T-helper 1 cell (primary cell): ENCODE data around the gene SLC5A2.
"Not testable (repeated sequence)": the region's sequence is repeated elsewhere in the genome, so short reads cannot be mapped to it uniquely, and the experiment has no call there.

Source experiments
- DNase-seq, 5 donors: peaks; one replicate each; pipeline ENCODE4 v3.0.0-alpha.2; 2012 to 2020

Gene SLC5A2

GRCh38 chr16:31476303-31477219, 6.4 kb upstream of the SLC5A2 start:
- peak; percentile 81 to 91 (median 85) for DNase-seq

DNA sequence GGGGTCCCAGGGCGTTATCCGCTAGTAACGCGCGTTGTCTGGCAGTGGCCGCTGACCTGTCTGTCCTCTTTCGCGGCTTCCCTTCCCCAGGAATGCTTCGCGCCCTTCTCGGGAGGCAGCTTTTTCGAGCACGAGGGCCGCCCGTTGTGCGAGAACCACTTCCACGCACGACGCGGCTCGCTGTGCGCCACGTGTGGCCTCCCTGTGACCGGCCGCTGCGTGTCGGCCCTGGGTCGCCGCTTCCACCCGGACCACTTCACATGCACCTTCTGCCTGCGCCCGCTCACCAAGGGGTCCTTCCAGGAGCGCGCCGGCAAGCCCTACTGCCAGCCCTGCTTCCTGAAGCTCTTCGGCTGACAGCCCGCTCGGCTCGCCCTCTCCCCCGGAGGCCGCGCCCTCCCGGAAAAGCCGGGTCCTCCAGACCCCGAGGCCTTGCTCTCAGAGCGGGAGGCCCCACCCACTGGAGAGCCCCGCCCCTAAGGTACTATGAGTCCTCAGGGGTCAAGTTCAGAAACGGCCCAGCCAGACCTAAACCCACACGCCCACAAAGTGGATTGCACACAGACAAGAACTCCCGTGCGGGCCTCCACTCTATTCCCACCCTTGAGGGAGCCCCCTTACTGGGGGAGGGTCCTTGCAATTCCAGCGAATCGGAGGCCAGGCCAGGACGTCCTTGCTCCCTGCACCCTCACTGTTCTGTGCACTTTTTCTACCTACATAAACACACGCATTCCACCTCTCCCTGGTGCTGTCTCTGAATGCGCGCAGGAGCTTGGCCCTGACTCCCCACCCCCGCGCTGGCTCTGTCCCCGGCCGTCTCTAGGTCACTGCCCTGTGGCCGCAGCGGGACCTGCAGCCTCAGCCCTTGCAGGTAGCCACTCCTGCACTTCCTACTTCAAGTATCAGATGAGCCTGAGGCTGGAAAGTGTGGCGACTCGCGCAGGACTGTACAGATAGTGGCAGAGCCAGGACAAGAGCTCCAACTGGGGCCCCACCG, 5.4 kb upstream of the SLC5A2 start:
- peak in 2 of 5 donors; percentile 17 to 53 for DNase-seq

DNA sequence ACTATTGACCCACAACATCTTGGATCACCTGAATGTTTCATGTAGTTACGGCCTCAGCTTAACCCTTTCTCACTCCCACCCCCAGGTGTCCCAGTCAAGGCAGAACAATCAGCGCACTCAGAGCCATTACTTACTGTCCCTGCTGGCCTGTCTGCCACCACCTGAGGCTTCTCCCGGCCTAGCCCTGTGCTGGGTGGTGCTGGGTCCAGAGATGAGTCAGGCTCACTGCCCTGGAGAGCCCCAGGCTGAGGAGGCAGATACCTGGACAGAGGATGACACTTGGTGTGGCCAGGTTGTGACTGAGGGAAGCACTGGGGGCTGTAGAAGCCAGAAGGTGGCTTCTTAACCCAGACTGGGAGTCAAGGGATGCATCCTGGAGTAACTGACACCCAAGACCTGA, 4.0 kb upstream of the SLC5A2 start:
- DNase-seq, result no peak

- DNase-seq, result no peak
Observed at GRCh38 chr16:31479751-31480150, 3.2 kb upstream of the SLC5A2 start.

GRCh38 chr16:31480851-31481536, 1.9 kb upstream of the SLC5A2 start:
- DNase-seq, result no peak

DNA sequence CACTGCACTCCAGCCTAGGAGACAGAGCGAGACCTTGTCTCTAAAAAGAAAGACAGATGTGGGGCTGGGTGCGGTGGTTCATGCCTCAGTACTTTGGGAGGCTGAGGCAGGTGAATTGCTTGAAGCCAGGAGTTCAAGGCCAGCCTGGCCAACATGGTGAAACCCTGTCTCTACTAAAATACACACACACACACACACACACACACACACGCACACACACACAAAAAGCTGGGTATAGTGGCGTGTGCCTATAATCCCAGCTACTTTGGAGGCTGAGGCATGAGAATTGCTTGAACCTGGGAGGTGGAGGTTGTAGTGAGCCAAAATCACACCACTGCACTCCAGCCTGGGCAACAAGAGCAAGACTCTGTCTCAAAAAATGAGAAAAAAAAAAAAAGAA, 1.1 kb downstream of the SLC5A2 start:
- DNase-seq, result not testable (repeated sequence)

DNA sequence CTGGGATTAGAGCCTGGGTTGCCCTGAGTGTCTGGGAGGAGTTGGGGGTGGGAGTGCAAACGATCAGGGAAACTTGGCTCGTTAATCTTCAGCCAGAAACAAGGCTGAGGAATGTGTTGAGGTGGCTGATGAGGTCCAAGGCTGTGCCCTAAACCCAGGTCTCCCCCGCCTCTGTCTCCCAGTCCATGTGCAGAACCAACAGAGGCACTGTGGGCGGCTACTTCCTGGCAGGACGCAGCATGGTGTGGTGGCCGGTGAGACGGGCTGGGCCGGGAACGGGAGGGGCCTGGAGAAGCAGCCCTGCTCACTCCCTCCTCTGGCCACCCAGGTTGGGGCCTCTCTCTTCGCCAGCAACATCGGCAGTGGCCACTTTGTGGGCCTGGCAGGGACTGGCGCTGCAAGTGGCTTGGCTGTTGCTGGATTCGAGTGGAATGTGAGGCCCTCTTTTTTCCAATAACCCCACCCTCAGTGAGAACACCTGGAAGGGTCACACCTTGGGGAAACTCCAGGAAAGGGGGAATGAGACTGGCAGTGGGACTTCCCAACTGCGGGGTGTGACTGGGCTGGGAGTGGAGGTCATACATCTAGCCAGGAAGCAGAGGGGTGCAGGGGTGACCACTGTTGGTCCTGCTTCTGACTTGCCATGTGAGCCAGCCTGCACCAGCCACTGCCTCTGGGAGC, 1.7 kb downstream of the SLC5A2 start:
- DNase-seq, result no peak

DNA sequence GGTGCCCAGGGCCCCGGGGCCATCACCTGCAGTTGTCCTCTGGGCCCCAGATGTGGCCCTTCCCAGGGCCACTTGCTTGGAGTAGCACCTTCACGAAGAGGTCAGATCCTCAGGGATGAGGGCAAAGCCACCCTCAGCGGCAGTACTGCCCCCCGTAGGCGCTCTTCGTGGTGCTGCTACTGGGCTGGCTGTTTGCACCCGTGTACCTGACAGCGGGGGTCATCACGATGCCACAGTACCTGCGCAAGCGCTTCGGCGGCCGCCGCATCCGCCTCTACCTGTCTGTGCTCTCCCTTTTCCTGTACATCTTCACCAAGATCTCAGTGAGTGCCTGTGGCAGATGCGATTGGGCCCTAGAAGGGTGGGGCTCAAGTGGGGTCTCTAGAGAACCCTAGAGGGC, 2.6 kb downstream of the SLC5A2 start:
- DNase-seq, result no peak

- no peak for DNase-seq
Observed at GRCh38 chr16:31486045-31486444, 3.1 kb downstream of the SLC5A2 start.

- no peak for DNase-seq
Observed at GRCh38 chr16:31487071-31487719, 4.3 kb downstream of the SLC5A2 start.

DNA sequence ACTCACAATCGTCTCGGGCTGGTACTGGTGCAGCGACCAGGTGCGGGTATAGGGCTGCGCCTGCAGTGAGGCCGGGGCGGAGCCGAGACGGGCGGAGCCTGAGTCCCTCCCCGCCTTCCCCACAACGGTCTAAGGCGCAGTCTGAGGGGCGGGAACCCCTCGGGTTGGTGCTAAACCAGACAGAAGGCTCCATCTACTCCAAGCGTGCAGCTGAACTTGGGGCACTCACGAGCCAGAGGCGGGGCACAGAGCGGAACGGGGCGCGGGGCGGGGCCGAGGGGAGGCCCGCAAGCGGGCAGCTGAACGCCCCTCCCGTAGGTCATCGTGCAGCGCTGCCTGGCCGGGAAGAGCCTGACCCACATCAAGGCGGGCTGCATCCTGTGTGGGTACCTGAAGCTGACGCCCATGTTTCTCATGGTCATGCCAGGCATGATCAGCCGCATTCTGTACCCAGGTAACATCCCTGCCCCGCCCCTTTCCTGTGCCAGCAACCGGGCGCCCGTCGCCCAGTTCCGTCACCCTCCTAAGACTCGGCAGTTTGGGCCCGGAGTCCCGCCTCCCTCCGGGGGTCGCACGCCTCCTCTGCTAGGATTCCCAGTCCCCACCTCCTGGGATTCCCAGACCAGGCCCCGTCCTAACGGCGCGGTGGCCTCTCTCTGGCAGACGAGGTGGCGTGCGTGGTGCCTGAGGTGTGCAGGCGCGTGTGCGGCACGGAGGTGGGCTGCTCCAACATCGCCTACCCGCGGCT, 5.0 kb downstream of the SLC5A2 start:
- DNase-seq, result peak; percentile 68 to 74 (median 72)

DNA sequence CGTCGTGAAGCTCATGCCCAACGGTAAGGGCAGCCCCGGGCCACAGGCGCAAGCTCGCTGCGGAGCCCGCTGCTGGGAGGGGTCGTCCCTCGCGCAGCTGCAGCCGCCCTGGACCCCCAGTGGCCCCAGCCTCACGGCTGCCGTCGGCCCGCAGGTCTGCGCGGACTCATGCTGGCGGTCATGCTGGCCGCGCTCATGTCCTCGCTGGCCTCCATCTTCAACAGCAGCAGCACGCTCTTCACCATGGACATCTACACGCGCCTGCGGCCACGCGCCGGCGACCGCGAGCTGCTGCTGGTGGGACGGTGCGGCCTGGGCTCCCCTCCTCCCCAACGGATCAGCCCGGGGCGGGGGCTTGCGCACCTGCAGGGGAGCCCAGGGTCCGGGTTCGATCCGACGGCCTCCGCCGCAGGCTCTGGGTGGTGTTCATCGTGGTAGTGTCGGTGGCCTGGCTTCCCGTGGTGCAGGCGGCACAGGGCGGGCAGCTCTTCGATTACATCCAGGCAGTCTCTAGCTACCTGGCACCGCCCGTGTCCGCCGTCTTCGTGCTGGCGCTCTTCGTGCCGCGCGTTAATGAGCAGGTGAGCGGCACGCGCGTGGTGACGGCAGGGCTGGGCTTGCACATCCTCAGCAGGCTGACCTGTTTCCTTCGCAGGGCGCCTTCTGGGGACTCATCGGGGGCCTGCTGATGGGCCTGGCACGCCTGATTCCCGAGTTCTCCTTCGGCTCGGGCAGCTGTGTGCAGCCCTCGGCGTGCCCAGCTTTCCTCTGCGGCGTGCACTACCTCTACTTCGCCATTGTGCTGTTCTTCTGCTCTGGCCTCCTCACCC, 5.8 kb downstream of the SLC5A2 start:
- DNase-seq, result peak in 1 of 5 donors; percentile 19

DNA sequence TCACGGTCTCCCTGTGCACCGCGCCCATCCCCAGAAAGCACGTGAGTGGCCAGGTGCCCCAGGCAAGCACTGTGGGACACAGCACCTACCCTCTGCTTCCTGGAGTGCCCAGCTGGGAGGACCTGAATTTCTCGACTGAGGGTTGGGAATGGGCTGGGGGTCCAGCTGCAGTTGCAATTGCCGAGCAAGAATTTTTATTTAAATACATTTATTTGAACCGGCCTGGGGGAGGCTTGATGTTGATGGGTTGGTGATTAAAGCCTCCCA, 6.3 kb downstream of the SLC5A2 start:
- no peak for DNase-seq

DNA sequence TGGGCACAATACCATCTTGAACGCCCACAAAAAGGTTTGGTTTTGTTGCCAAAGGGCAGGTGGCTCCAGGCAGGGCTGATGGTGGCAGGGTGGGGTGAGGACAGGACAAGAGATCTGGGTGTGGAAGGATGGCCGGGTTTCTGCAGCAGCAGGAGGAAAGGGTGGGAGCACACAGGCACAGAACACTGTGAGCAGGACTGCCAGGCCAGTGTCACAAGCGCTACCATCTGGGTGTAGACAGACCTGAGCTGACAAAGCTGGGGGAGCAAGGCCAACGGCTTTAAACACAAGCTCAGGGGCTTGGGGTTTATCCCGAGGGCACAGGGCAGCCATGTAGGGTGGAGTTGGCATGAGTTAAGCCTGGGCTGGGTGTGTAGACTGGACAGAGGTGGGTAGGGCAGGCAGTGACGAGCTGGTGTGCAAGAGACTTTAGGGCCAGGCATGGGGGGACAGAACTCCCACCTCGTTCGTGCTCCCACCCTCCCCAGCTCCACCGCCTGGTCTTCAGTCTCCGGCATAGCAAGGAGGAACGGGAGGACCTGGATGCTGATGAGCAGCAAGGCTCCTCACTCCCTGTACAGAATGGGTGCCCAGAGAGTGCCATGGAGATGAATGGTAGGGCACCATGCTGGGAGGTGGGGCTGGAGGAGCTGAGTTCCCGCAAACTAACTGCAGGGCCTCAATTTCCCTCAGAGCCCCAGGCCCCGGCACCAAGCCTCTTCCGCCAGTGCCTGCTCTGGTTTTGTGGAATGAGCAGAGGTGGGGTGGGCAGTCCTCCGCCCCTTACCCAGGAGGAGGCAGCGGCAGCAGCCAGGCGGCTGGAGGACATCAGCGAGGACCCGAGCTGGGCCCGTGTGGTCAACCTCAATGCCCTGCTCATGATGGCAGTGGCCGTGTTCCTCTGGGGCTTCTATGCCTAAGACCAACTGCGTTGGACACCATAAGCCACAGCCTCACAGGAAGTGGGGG, 7.0 kb downstream of the SLC5A2 start:
- DNase-seq, result no peak

- DNase-seq, result no peak
Observed at GRCh38 chr16:31491778-31492418, 9.0 kb downstream of the SLC5A2 start.

- no peak for DNase-seq
Observed at GRCh38 chr16:31493506-31494125, 10.7 kb downstream of the SLC5A2 start.

GRCh38 chr16:31496670-31497069, 13.7 kb downstream of the SLC5A2 start:
- DNase-seq, result no peak

DNA sequence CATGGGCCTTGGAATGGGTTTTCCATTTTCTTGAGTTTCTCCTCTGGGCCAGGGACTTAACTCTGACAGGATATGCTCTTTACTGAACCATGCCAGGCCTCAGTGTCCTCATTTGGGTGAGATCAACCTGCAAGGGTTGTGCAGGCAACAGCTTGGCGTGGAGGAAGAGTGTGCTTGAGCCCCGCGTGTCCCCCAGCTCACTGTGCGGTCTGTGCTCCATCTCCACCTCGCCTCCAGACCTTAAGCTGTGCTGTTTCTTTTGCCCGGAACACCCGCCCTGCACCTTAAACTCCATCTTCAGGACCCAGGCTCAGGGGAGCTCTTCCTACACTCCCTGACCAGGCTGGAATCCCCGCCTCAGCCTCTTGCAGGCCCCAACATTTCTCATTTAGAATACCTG, 15.6 kb downstream of the SLC5A2 start:
- no peak for DNase-seq
